Heart right ventricle (tissue), 16 donors: ENCODE measurements around the gene NGLY1. TPM values are rescaled to one million over a fixed set of nuclear protein-coding genes. Genes with fewer than 3 reads are reported as not detected.

Experiments used
- ATAC-seq, 8 donors: fragments of 200-7000 bp; cut with Tn5 transposase; one replicate each; pipeline ENCODE4 v1.9.1; 2020; ENCODE audit warnings: mild to moderate bottlenecking in 8 of 8, moderate library complexity in 8 of 8, moderate number of reproducible peaks in 1 of 8
- DNase-seq, 2 donors: peaks; one replicate each; pipeline ENCODE4 v3.0.0-alpha.2; 2020
- H3K27ac ChIP-seq, 10 donors: fragments of 200-600 bp; sonication (generic) in 2 of 10; one replicate each; pipeline versions ENCODE4 v1.5.0 to v1.8.0; 2020 to 2022; ENCODE audit warnings: mild to moderate bottlenecking in 3 of 10
- H3K27me3 ChIP-seq, 7 donors: fragments of 200-600 bp; one replicate each; pipeline ENCODE4 v1.8.0; 2021 to 2022; ENCODE audit warnings: mild to moderate bottlenecking in 2 of 7
- H3K36me3 ChIP-seq, 9 donors: fragments of 200-600 bp; sonication (generic) in 1 of 9; one replicate each; pipeline versions ENCODE4 v1.5.0 to v1.8.0; 2020 to 2022; ENCODE audit warnings: mild to moderate bottlenecking in 2 of 9
- H3K4me1 ChIP-seq, 9 donors: fragments of 200-600 bp; sonication (generic) in 1 of 9; one replicate each; pipeline versions ENCODE4 v1.5.0 to v1.8.0; 2020 to 2022; ENCODE audit warnings: mild to moderate bottlenecking in 4 of 9
- H3K4me3 ChIP-seq, 10 donors: fragments of 200-600 bp; sonication (generic) in 2 of 10; one replicate each; pipeline versions ENCODE4 v1.5.0 to v1.8.0; 2020 to 2022; ENCODE audit warnings: mild to moderate bottlenecking in 7 of 10, moderate library complexity in 2 of 10
- H3K9me3 ChIP-seq, 11 donors: fragments of 200-600 bp in 10 of 11; sonication (generic) in 2 of 11; one replicate each; pipeline versions ENCODE4 v1.5.0 to v1.8.0; 2013 to 2022; ENCODE audit warnings: mild to moderate bottlenecking in 2 of 11, control low read depth in 1 of 11, moderate library complexity in 1 of 11
- WGBS, 2 donors: extraction: QIAGEN DNeasy Blood & Tissue Kit; methylation state at CpG; one replicate each; pipeline ENCODE4 v1.1.7; 2013; ENCODE audit warnings: inconsistent platforms in 1 of 2; 5-methylcytosine and 5-hydroxymethylcytosine counted together
- intact Hi-C, 10 donors: fragments of 100-400 bp; cut with DNase I; formaldehyde crosslinking; loops; one replicate each; pipeline versions ENCODE4 v1.11.1 to v1.14.2; 2022
- polyA plus RNA-seq, 2 donors: library from polyadenylated mRNA; stranded (reverse); fragments of 200-250 nt; gene quantifications; one replicate each; pipeline ENCODE4 v1.2.3, GENCODE V29; 2013
- total RNA-seq, 10 donors: library from RNA; stranded (reverse); fragmentation: NEBNext Ultra II Directional in 3 of 10; extraction: Animal tissue kit (Norgen Biotek cat#: 25700) in 3 of 10; gene quantifications; one replicate each; pipeline versions ENCODE4 v1.2.1 to v1.2.4, GENCODE V29; 2021 to 2023
- TF ChIP-seq, protein P1 (sequence below), 9 donors: fragments of 200-600 bp; sonication (generic) in 2 of 9; IDR thresholded peaks; one replicate each; pipeline versions ENCODE4 v1.5.0 to v1.8.0; 2021 to 2022; ENCODE audit warnings: antibody characterized with exemption in 9 of 9, mild to moderate bottlenecking in 5 of 9, moderate library complexity in 1 of 9
- donor health status: Arrhythmogenic right ventricular cardiomyopathy.
- donor health status: ischemic (EF 13 %, LVEDD 7.1; RV severe dilation, severe dysfunction).
- donor health status: healthy with polysubstance abuse.
- donor health status: DM: no; HTN: yes; CAD: no.
- donor health status: DM: no; HTN: no; CAD: no.
- donor health status: ischemic (EF 25% LVEDD 6.9; RV normal size, moderate dysfunction).
- donor health status: ischemic (EF 25% LVEDD 5.7; RV mildly dilated, moderate dysfunction).
- donor health status: healthy.
- donor health status: DM: yes; HTN: yes; CAD: no.
- donor health status: Ischemic cardiomyopathy.
- donor health status: ischemic (EF 35%, LVEDD 5.7; RV mildly dilated, moderate dysfunction).
- donor health status: nonischemic (EF 11% LVEDD 7.7; RV severe dilation, severe dysfunction).
- donor health status: DM: yes; HTN: yes; CAD: no.
- donor health status: PGD.
- donor health status: ischemic (EF 29% LVEDD 5.4; RV normal size, mild dysfunction).
- donor health status: nonischemic (EF 23%, LVEDD 6.1; RV moderate dilation, normal function).

The NGLY1 gene
- total and polyA plus RNA-seq, 12 donors, result 23.4 to 40.3 (median 27.8) TPM

DNA sequence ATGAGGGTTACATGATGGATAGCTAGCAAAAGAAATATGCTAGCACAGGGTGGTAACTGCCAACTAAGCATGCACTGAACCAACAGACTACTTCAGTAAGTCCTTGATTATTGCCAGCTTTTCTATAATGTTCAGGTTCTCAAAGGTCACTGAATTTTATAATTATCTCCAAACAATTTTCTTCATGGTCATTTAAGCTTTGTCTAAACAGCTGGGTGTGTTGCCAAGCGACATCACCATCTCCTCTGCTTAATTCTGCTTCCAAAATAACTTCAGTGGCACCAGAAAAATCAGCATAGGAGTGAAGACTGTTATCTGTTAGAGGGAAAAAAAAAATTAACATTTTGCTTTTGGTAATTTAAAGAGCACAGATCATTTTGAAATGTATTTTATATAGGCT is 63.9 kb downstream of the NGLY1 start:
- 92 to 97% methylated on average over 1 of the region's 1 CpG for WGBS, 2 donors
- Histone ChIP-seq H3K9me3 (peaks cover 0 to 21% (median 0%) of the 10 kb centered on the region in 11 donors), H3K4me3 (no peak overlapping the region), H3K36me3 (peaks cover 0 to 30% (median 6%) of the 10 kb centered on the region in 9 donors), H3K27me3 (no peaks in the 10 kb centered on the region), H3K4me1 (no peaks in the 10 kb centered on the region), H3K27ac (no peak overlapping the region)
- TF ChIP-seq, protein P1, sequence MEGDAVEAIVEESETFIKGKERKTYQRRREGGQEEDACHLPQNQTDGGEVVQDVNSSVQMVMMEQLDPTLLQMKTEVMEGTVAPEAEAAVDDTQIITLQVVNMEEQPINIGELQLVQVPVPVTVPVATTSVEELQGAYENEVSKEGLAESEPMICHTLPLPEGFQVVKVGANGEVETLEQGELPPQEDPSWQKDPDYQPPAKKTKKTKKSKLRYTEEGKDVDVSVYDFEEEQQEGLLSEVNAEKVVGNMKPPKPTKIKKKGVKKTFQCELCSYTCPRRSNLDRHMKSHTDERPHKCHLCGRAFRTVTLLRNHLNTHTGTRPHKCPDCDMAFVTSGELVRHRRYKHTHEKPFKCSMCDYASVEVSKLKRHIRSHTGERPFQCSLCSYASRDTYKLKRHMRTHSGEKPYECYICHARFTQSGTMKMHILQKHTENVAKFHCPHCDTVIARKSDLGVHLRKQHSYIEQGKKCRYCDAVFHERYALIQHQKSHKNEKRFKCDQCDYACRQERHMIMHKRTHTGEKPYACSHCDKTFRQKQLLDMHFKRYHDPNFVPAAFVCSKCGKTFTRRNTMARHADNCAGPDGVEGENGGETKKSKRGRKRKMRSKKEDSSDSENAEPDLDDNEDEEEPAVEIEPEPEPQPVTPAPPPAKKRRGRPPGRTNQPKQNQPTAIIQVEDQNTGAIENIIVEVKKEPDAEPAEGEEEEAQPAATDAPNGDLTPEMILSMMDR (IDR thresholded peaks at IDR 0.05), result no peak
- DNase-seq (no peak), ATAC-seq (no peak)
- intact Hi-C loops, result no loop called here

DNA sequence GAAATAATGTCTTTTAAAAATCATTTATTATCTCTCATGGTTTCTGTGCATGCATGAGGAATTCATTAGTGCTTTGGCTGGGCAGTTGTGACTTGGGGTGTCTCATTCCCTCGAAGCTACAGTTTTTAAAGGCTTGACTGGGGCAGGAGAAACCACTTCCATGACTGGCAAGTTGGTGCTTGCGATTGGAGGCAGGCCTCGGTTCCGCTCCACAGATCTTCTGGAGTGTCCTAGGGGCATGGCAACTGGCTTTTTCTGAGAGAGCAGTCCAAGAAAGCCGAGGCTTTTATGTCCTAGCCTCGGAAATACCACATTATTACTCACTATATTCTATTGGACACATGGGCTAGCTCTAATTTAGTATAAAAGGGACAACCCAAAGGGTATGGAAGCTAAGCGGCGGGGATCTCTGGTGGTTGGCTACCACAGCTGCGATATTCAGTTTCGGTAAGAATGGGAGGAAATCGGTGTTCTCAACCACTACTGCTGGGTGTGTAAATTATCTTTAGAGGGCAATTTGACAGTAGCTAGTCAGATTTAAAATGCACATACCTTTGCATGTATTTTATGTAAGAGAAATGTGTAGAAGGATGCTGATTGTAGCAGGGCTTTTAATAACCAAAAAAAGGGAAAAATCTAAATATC is 69.8 kb downstream of the NGLY1 start:
- no peak overlapping the region for H3K4me3 ChIP-seq
- DNase-seq, result no peak
- H3K4me1 ChIP-seq, result no peaks in the 10 kb centered on the region
- ATAC-seq, result no peak
- H3K36me3 ChIP-seq, result peaks cover 0 to 9% (median 0%) of the 10 kb centered on the region in 9 donors
- intact Hi-C loops, result no loop called here
- H3K27me3 ChIP-seq, result peaks cover 0 to 4% (median 0%) of the 10 kb centered on the region in 7 donors
- 92% methylated on average over 11 of the region's 11 CpGs for WGBS, 2 donors
- TF ChIP-seq, protein P1 (IDR thresholded peaks at IDR 0.05), result no peak
- no peak overlapping the region for H3K27ac ChIP-seq
- H3K9me3 ChIP-seq, result peaks cover 0 to 21% (median 0%) of the 10 kb centered on the region in 11 donors

DNA sequence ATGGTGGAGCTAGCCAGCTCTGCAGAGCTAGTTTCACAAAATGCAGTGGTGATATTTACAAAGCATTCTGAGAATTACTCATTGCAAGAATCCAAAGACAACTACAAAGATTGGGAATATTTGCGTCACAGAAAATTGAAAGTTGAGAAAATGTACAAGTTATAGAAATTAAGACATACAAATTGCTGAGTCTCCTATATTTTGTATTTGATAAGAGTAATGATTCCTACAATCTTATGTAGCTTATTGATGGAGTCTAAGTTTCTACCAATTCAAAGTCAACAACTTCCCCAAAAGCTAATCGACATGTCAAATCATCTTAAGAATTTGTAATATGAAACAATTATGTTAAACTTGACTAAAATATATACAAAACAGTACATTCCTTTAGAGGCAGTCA is 72.2 kb downstream of the NGLY1 start:
- H3K9me3 ChIP-seq, result peaks cover 0 to 6% (median 0%) of the 10 kb centered on the region in 11 donors
- no peaks in the 10 kb centered on the region for H3K4me1 ChIP-seq
- 96 to 98% methylated on average over 2 of the region's 2 CpGs for WGBS, 2 donors
- no peaks in the 10 kb centered on the region for H3K36me3 ChIP-seq
- intact Hi-C loops, result no loop called here
- DNase-seq (no peak), ATAC-seq (no peak)
- no peak overlapping the region for H3K4me3 ChIP-seq
- TF ChIP-seq, protein P1 (IDR thresholded peaks at IDR 0.05), result no peak
- no peak overlapping the region for H3K27ac ChIP-seq
- H3K27me3 ChIP-seq, result peaks cover 0 to 15% (median 0%) of the 10 kb centered on the region in 7 donors

DNA sequence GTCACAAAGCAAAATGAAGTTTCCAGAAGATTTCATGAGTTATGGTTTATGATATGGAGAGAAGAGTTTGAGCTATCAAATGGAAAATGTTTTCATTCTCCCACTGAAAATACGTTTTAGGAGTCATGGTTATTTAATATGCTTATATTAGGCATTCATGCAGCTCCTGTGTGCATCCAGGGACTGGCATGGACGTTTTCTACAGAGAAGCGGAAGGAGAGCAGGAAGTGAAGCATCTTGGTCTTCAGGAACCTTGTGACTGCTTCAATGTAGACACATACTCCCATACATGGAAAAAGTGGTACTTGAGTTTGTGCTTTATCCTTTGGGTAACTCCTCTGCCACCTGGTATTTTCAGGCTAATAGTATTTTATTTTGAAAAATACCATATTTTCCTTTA is 75.2 kb downstream of the NGLY1 start:
- TF ChIP-seq, protein P1 (IDR thresholded peaks at IDR 0.05), result no peak
- H3K27ac ChIP-seq, result no peak overlapping the region
- H3K9me3 ChIP-seq, result no peaks in the 10 kb centered on the region
- intact Hi-C loops, result no loop called here
- H3K36me3 ChIP-seq, result no peaks in the 10 kb centered on the region
- ATAC-seq, result no peak
- no peak overlapping the region for H3K4me3 ChIP-seq
- no peak for DNase-seq
- WGBS, 2 donors, result 61 to 64% methylated on average over 3 of the region's 3 CpGs
- peaks cover 0 to 16% (median 4%) of the 10 kb centered on the region in 7 donors for H3K27me3 ChIP-seq
- no peaks in the 10 kb centered on the region for H3K4me1 ChIP-seq
